NK-92 (cell line): ENCODE measurements around the gene SORL1.
"Not testable (repeated sequence)": the region's sequence is repeated elsewhere in the genome, so short reads cannot be mapped to it uniquely, and the experiment has no call there.

Source experiments
- DNase-seq: peaks from one replicate; lab custom pipeline; 2025; ENCODE audit not compliant: unreplicated experiment; lab: John Stamatoyannopoulos, UW

The SORL1 gene

GRCh38 chr11:121614636-121615240, 162.6 kb downstream of the SORL1 start:
- no peak for DNase-seq

GRCh38 chr11:121615501-121615900, 163.4 kb downstream of the SORL1 start:
- DNase-seq: no peak

- no peak for DNase-seq
Observed at GRCh38 chr11:121618516-121618915, 166.4 kb downstream of the SORL1 start.

- no peak for DNase-seq
Observed at GRCh38 chr11:121625777-121626506, 173.8 kb downstream of the SORL1 start.

GRCh38 chr11:121626507-121626875, 174.4 kb downstream of the SORL1 start:
- no peak for DNase-seq

- DNase-seq: no peak
Observed at GRCh38 chr11:121626980-121627379, 174.9 kb downstream of the SORL1 start.

- DNase-seq: no peak
Observed at GRCh38 chr11:121630041-121630440, 177.9 kb downstream of the SORL1 start.

- no peak for DNase-seq
Observed at GRCh38 chr11:121631456-121631855, 179.3 kb downstream of the SORL1 start.

- no peak for DNase-seq
Observed at GRCh38 chr11:121634273-121634672, 182.2 kb downstream of the SORL1 start.

GRCh38 chr11:121634889-121635288, 182.8 kb downstream of the SORL1 start:
- DNase-seq: no peak

- DNase-seq: no peak
Observed at GRCh38 chr11:121636081-121636799, 184.1 kb downstream of the SORL1 start.

GRCh38 chr11:121636800-121637176, 184.7 kb downstream of the SORL1 start:
- no peak for DNase-seq

- DNase-seq: not testable (repeated sequence)
Observed at GRCh38 chr11:121637587-121637986, 185.5 kb downstream of the SORL1 start.

- no peak for DNase-seq
Observed at GRCh38 chr11:121643479-121644186, 191.5 kb downstream of the SORL1 start.

GRCh38 chr11:121644187-121644512, 192.0 kb downstream of the SORL1 start:
- DNase-seq: no peak

- no peak for DNase-seq
Observed at GRCh38 chr11:121645001-121645400, 192.9 kb downstream of the SORL1 start.

GRCh38 chr11:121645596-121645995, 193.5 kb downstream of the SORL1 start:
- DNase-seq: no peak

GRCh38 chr11:121648306-121648705, 196.2 kb downstream of the SORL1 start:
- no peak for DNase-seq

GRCh38 chr11:121649798-121650197, 197.7 kb downstream of the SORL1 start:
- DNase-seq: no peak

GRCh38 chr11:121650351-121651256, 198.5 kb downstream of the SORL1 start:
- DNase-seq: no peak

GRCh38 chr11:121651257-121651605, 199.1 kb downstream of the SORL1 start:
- no peak for DNase-seq
